Measurements from ENCODE around the gene NTSR1.

The NTSR1 gene

GRCh38 chr20:62663145-62664018 lies 45.3 kb upstream of the NTSR1 start:
- no peak for DNase-seq (ENCODE audit: low read depth)
- H3K4me3 ChIP-seq (ENCODE audit: control insufficient read depth, low read depth, low read length), result no peak overlapping the region
- TF ChIP-seq CTCF (conservative IDR thresholded peaks at IDR 0.05; ENCODE audit: control insufficient read depth, insufficient read depth, low read depth, low read length), result no peak

DNA sequence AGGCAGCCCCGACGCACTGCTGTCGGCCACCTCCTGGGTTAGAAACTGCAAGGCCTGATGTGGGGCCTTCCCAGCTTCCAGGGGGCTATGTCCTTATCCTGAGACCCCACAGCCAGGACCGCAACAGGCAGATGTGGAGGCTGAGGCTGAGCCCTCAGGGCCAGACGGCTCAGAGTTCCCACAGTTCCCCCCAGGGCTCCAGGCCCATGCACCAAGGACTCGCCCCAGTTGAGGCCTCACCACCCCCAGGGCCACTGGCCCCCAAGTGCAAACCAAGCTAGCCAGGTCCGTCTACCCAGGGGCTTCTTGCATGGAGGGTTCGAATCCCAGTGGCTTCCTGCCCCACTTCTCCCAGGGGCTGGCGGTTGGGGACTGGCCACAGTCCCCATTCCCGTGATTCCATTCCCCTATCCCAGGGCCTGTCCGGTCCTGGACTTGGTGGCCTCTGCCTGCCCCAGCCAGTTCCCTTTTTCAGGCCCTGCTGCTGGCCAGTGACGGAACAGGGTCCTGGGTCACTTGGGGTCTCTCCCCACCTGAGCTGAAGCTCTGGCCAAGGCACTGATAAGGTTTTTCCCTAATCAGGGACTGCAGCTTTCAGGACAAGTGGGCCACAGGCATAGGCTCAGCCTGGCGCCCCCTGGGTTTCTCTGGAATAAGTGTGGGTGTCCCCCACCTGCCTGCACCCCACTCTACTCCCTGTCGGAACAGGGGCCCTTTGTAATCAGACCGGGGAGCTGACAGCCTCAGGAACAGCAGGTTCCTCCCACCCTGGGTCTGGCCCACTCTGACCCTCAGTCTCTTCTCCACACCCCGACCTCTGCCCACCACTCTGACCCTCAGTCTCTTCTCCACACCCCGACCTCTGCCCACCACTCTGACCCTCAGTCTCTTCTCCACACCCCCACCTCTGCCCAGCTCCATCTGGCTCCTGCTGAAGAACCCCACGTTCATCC lies 44.3 kb upstream of the NTSR1 start:
- no peak overlapping the region for H3K4me3 ChIP-seq (ENCODE audit: control insufficient read depth, low read depth, low read length)
- no peak for DNase-seq (ENCODE audit: low read depth)

GRCh38 chr20:62665153-62665754 lies 43.4 kb upstream of the NTSR1 start:
- TF ChIP-seq CTCF (conservative IDR thresholded peaks at IDR 0.05; ENCODE audit: control insufficient read depth, insufficient read depth, low read depth, low read length), result no peak
- no peak for DNase-seq (ENCODE audit: low read depth)
- H3K4me3 ChIP-seq (ENCODE audit: control insufficient read depth, low read depth, low read length), result no peak overlapping the region

More for the DNA sequence above, 44.3 kb upstream of the NTSR1 start:
- TF ChIP-seq CTCF (conservative IDR thresholded peaks at IDR 0.05; ENCODE audit: control insufficient read depth, insufficient read depth, low read depth, low read length), result no peak

DNA sequence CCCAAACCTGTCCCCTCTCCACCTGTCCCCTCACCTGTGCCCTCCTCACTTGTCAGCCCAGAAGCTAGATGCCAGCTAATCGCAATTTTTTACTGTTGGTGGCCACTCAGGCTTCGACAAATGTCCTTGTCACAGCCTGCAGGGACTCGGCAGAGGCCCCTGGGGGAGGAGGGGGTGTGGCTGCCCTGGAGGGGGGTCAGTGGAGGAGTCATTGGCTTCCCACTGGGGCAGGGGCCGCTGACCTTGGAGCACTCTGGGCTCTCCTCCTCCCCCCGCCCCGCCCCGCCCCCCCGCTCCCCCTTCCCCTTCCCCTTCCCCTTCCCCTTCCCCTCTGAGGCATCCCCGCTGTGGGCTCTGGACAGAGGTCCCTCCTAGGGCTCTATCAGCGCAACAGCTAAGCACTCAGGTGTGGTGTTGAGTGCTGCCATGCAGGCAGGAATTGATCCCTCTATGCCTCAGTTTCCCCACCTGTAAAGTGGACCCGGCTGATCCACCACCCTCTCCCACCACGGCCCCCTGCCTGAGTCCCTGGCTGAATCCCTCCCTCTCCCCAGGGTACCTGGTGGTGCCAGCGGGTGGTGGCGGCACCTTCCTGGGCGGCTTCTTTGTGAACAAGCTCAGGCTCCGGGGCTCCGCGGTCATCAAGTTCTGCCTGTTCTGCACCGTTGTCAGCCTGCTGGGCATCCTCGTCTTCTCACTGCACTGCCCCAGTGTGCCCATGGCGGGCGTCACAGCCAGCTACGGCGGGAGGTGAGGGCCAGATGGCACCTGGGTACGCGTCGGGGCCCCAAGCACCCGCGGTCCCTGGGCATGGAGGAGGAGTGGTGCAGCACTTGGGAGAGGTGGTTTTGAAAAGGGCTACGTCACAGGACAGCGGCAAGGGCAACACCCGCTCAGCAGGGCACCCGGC lies 42.6 kb upstream of the NTSR1 start:
- no peak for DNase-seq (ENCODE audit: low read depth)
- no peak for TF ChIP-seq CTCF (conservative IDR thresholded peaks at IDR 0.05; ENCODE audit: control insufficient read depth, insufficient read depth, low read depth, low read length)
- no peak overlapping the region for H3K4me3 ChIP-seq (ENCODE audit: control insufficient read depth, low read depth, low read length)

GRCh38 chr20:62666736-62667529 lies 41.7 kb upstream of the NTSR1 start:
- TF ChIP-seq CTCF (conservative IDR thresholded peaks at IDR 0.05; ENCODE audit: control insufficient read depth, insufficient read depth, low read depth, low read length), result no peak
- H3K4me3 ChIP-seq (ENCODE audit: control insufficient read depth, low read depth, low read length), result no peak overlapping the region
- DNase-seq (ENCODE audit: low read depth), result no peak
